Measurements from ENCODE around the gene XPA.

XPA gene

DNA sequence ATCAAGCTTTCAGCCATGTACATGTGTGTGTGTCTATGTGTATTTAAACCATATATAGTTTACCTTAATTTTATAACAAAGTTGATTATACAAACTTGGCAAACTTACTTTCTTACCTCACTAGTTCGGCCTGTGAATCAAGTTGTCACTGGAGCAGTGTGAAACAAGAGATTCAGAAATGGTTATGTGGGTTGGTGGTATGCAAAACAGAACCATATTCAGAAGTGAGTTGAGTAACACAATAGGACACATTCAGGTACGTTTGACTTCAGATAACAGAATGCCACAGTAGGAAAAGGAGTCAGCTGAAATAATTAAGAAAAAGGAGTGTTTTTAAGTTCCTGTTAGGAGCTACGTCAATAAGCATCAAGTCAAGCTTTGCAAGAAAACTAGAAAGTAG is 21.5 kb downstream of the XPA start:
- Histone ChIP-seq H3K18ac (ENCODE audit: low read length) (no peak overlapping the region), H3K79me1 (ENCODE audit: low read depth, low read length) (no peaks in the 10 kb centered on the region), H2AK5ac (ENCODE audit: low read depth, low read length) (no peak overlapping the region), H3K4ac (ENCODE audit: low read length) (no peak overlapping the region), H3K9me3 (replicated peaks in 1 of 2; ENCODE audit: control insufficient read depth in 2 of 2, insufficient read depth in 1 of 2, low read depth in 1 of 2, low read length in 2 of 2) (no peaks in the 10 kb centered on the region), H2BK5ac (ENCODE audit: low read length) (no peak overlapping the region), H3K14ac (ENCODE audit: low read length) (no peak overlapping the region), H3K4me3 (ENCODE audit: low read length in 2 of 2) (no peak overlapping the region), H3K4me2 (ENCODE audit: insufficient read depth, low read length, poor library complexity, severe bottlenecking) (no peak overlapping the region), H3K4me1 (ENCODE audit: control insufficient read depth in 2 of 2, insufficient read depth in 1 of 2, low read depth in 1 of 2, low read length in 2 of 2) (no peaks in the 10 kb centered on the region), H3K23ac (ENCODE audit: low read depth, low read length, poor library complexity) (no peak overlapping the region), H3K27ac (replicated peaks; ENCODE audit: low read length) (no peak overlapping the region), H3K36me3 (replicated peaks in 1 of 2; ENCODE audit: control insufficient read depth in 2 of 2, insufficient read depth in 2 of 2, low read length in 2 of 2) (peaks cover 19 to 96% of the 10 kb centered on the region in 2 donors), H4K91ac (ENCODE audit: low read depth, low read length, poor library complexity) (no peak overlapping the region), H3K9ac (ENCODE audit: low read depth, low read length, poor library complexity) (no peak overlapping the region), H4K8ac (ENCODE audit: low read depth, low read length) (no peak overlapping the region), H2AFZ (ENCODE audit: low read length) (no peak overlapping the region), H2BK15ac (ENCODE audit: low read length) (no peak overlapping the region), H2BK120ac (ENCODE audit: low read depth, low read length) (no peak overlapping the region), H2BK12ac (ENCODE audit: low read length) (no peak overlapping the region), H3K27me3 (ENCODE audit: control insufficient read depth in 3 of 3, insufficient read depth in 3 of 3, low read depth in 1 of 3, low read length in 3 of 3) (no peaks in the 10 kb centered on the region)
- WGBS, 2 donors (ENCODE audit: extremely low coverage in 2 of 2, insufficient read length in 2 of 2, insufficient replicate concordance in 1 of 2) = no CpG with 5 or more reads among the region's 3 CpGs
- DNase-seq (ENCODE audit: low spot score) = no peak

DNA sequence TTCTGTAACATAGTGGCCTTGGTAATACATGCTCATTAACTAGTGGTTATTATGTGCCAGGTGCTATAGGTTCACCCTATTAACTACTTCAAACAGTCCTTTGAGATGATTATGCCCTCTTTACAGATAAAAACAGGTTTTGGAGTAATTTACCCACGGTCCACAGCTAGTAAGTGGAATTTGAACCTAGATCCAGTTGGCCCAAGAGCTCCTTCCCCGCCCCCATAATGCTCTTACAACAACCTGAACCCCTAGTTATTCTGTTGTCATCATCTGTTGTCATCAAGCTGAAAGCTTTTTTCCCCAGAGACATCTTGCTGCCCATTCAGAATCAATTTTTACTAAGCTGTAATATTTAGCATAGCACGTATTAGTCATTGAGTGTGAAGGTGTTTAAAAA is 23.2 kb downstream of the XPA start:
- no peak overlapping the region for H2BK120ac ChIP-seq (ENCODE audit: low read depth, low read length)
- H2AK5ac ChIP-seq (ENCODE audit: low read depth, low read length) = no peak overlapping the region
- H3K9me3 ChIP-seq (replicated peaks in 1 of 2; ENCODE audit: control insufficient read depth in 2 of 2, insufficient read depth in 1 of 2, low read depth in 1 of 2, low read length in 2 of 2) = no peaks in the 10 kb centered on the region
- no peak overlapping the region for H3K23ac ChIP-seq (ENCODE audit: low read depth, low read length, poor library complexity)
- H3K14ac ChIP-seq (ENCODE audit: low read length) = no peak overlapping the region
- H3K18ac ChIP-seq (ENCODE audit: low read length) = no peak overlapping the region
- H2BK5ac ChIP-seq (ENCODE audit: low read length) = no peak overlapping the region
- H3K4me3 ChIP-seq (ENCODE audit: low read length in 2 of 2) = no peak overlapping the region
- no peaks in the 10 kb centered on the region for H3K4me1 ChIP-seq (ENCODE audit: control insufficient read depth in 2 of 2, insufficient read depth in 1 of 2, low read depth in 1 of 2, low read length in 2 of 2)
- DNase-seq (ENCODE audit: low spot score) = no peak
- WGBS, 2 donors (ENCODE audit: extremely low coverage in 2 of 2, insufficient read length in 2 of 2, insufficient replicate concordance in 1 of 2) = no CpG with 5 or more reads among the region's 3 CpGs
- H3K27ac ChIP-seq (replicated peaks; ENCODE audit: low read length) = no peak overlapping the region
- no peak overlapping the region for H2BK15ac ChIP-seq (ENCODE audit: low read length)
- H3K4ac ChIP-seq (ENCODE audit: low read length) = no peak overlapping the region
- no peak overlapping the region for H3K4me2 ChIP-seq (ENCODE audit: insufficient read depth, low read length, poor library complexity, severe bottlenecking)
- H2AFZ ChIP-seq (ENCODE audit: low read length) = no peak overlapping the region
- H3K27me3 ChIP-seq (ENCODE audit: control insufficient read depth in 3 of 3, insufficient read depth in 3 of 3, low read depth in 1 of 3, low read length in 3 of 3) = no peaks in the 10 kb centered on the region
- no peak overlapping the region for H3K9ac ChIP-seq (ENCODE audit: low read depth, low read length, poor library complexity)
- H3K79me1 ChIP-seq (ENCODE audit: low read depth, low read length) = no peaks in the 10 kb centered on the region
- no peak overlapping the region for H2BK12ac ChIP-seq (ENCODE audit: low read length)
- H4K91ac ChIP-seq (ENCODE audit: low read depth, low read length, poor library complexity) = no peak overlapping the region
- peaks cover 21 to 98% of the 10 kb centered on the region in 2 donors for H3K36me3 ChIP-seq (replicated peaks in 1 of 2; ENCODE audit: control insufficient read depth in 2 of 2, insufficient read depth in 2 of 2, low read length in 2 of 2)
- H4K8ac ChIP-seq (ENCODE audit: low read depth, low read length) = no peak overlapping the region

DNA sequence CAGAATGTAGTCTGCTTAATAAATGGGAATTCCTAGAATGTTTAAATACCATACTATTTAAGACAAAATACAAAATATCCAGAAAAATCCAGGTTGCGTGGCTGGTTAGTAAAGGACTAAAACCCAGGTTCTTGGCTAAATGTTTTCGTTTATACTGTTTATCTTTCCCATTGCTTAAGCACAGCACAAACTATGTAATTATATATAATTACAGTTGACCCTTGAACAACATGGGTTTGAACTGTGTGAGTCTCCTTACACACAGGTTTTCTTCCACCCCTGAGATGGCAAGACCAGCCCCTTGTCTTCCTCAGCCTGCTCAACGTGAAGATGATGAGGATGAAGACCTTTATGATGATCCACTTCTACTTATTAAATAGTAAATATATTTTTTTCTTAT is 24.7 kb downstream of the XPA start:
- no peaks in the 10 kb centered on the region for H3K4me1 ChIP-seq (ENCODE audit: control insufficient read depth in 2 of 2, insufficient read depth in 1 of 2, low read depth in 1 of 2, low read length in 2 of 2)
- H3K4ac ChIP-seq (ENCODE audit: low read length) = no peak overlapping the region
- no peaks in the 10 kb centered on the region for H3K27me3 ChIP-seq (ENCODE audit: control insufficient read depth in 3 of 3, insufficient read depth in 3 of 3, low read depth in 1 of 3, low read length in 3 of 3)
- H4K8ac ChIP-seq (ENCODE audit: low read depth, low read length) = no peak overlapping the region
- H2AK5ac ChIP-seq (ENCODE audit: low read depth, low read length) = no peak overlapping the region
- H3K9me3 ChIP-seq (replicated peaks in 1 of 2; ENCODE audit: control insufficient read depth in 2 of 2, insufficient read depth in 1 of 2, low read depth in 1 of 2, low read length in 2 of 2) = no peaks in the 10 kb centered on the region
- no peaks in the 10 kb centered on the region for H3K79me1 ChIP-seq (ENCODE audit: low read depth, low read length)
- H3K14ac ChIP-seq (ENCODE audit: low read length) = no peak overlapping the region
- H2BK15ac ChIP-seq (ENCODE audit: low read length) = no peak overlapping the region
- no peak overlapping the region for H3K4me3 ChIP-seq (ENCODE audit: low read length in 2 of 2)
- no peak overlapping the region for H2BK12ac ChIP-seq (ENCODE audit: low read length)
- H4K91ac ChIP-seq (ENCODE audit: low read depth, low read length, poor library complexity) = no peak overlapping the region
- H3K27ac ChIP-seq (replicated peaks; ENCODE audit: low read length) = no peak overlapping the region
- no peak overlapping the region for H3K4me2 ChIP-seq (ENCODE audit: insufficient read depth, low read length, poor library complexity, severe bottlenecking)
- H2BK5ac ChIP-seq (ENCODE audit: low read length) = no peak overlapping the region
- H3K18ac ChIP-seq (ENCODE audit: low read length) = no peak overlapping the region
- H3K23ac ChIP-seq (ENCODE audit: low read depth, low read length, poor library complexity) = no peak overlapping the region
- H2AFZ ChIP-seq (ENCODE audit: low read length) = no peak overlapping the region
- H2BK120ac ChIP-seq (ENCODE audit: low read depth, low read length) = no peak overlapping the region
- no CpG with 5 or more reads among the region's 3 CpGs for WGBS, 2 donors (ENCODE audit: extremely low coverage in 2 of 2, insufficient read length in 2 of 2, insufficient replicate concordance in 1 of 2)
- H3K9ac ChIP-seq (ENCODE audit: low read depth, low read length, poor library complexity) = no peak overlapping the region
- no peak for DNase-seq (ENCODE audit: low spot score)
- H3K36me3 ChIP-seq (replicated peaks in 1 of 2; ENCODE audit: control insufficient read depth in 2 of 2, insufficient read depth in 2 of 2, low read length in 2 of 2) = peaks cover 30 to 99% of the 10 kb centered on the region in 2 donors

DNA sequence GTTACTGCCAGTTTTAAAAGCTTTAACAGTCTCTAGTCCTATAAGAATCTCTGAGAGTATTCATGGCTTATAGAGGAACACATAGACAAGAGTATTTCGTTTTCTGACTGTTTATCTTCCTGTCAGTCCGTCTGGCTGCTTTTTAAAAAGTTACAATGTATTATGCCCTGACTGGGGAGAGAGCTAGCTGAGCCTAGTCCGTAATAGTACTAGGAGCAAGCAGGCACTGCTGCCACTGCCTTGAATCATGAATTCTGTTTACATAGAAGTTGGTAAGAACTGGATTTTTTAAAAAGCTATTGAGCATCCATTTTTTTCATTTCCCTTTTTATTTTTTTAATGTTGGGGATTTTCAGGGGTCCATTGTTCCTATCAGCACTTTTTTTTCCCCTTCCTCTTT is 26.6 kb downstream of the XPA start:
- no peaks in the 10 kb centered on the region for H3K9me3 ChIP-seq (replicated peaks in 1 of 2; ENCODE audit: control insufficient read depth in 2 of 2, insufficient read depth in 1 of 2, low read depth in 1 of 2, low read length in 2 of 2)
- no peak overlapping the region for H3K4me2 ChIP-seq (ENCODE audit: insufficient read depth, low read length, poor library complexity, severe bottlenecking)
- H3K9ac ChIP-seq (ENCODE audit: low read depth, low read length, poor library complexity) = no peak overlapping the region
- H2BK12ac ChIP-seq (ENCODE audit: low read length) = no peak overlapping the region
- no peak overlapping the region for H3K4ac ChIP-seq (ENCODE audit: low read length)
- no peak overlapping the region for H3K23ac ChIP-seq (ENCODE audit: low read depth, low read length, poor library complexity)
- H3K27me3 ChIP-seq (ENCODE audit: control insufficient read depth in 3 of 3, insufficient read depth in 3 of 3, low read depth in 1 of 3, low read length in 3 of 3) = no peaks in the 10 kb centered on the region
- H3K14ac ChIP-seq (ENCODE audit: low read length) = no peak overlapping the region
- H3K18ac ChIP-seq (ENCODE audit: low read length) = no peak overlapping the region
- no peak overlapping the region for H4K8ac ChIP-seq (ENCODE audit: low read depth, low read length)
- no peaks in the 10 kb centered on the region for H3K4me1 ChIP-seq (ENCODE audit: control insufficient read depth in 2 of 2, insufficient read depth in 1 of 2, low read depth in 1 of 2, low read length in 2 of 2)
- no peaks in the 10 kb centered on the region for H3K79me1 ChIP-seq (ENCODE audit: low read depth, low read length)
- H4K91ac ChIP-seq (ENCODE audit: low read depth, low read length, poor library complexity) = no peak overlapping the region
- no peak overlapping the region for H3K27ac ChIP-seq (replicated peaks; ENCODE audit: low read length)
- H3K36me3 ChIP-seq (replicated peaks in 1 of 2; ENCODE audit: control insufficient read depth in 2 of 2, insufficient read depth in 2 of 2, low read length in 2 of 2) = peaks cover 33 to 100% of the 10 kb centered on the region in 2 donors
- WGBS, 2 donors (ENCODE audit: extremely low coverage in 2 of 2, insufficient read length in 2 of 2, insufficient replicate concordance in 1 of 2) = no CpG with 5 or more reads among the region's 3 CpGs
- H2BK120ac ChIP-seq (ENCODE audit: low read depth, low read length) = no peak overlapping the region
- no peak overlapping the region for H2AK5ac ChIP-seq (ENCODE audit: low read depth, low read length)
- DNase-seq (ENCODE audit: low spot score) = no peak
- no peak overlapping the region for H2BK5ac ChIP-seq (ENCODE audit: low read length)
- no peak overlapping the region for H3K4me3 ChIP-seq (ENCODE audit: low read length in 2 of 2)
- no peak overlapping the region for H2BK15ac ChIP-seq (ENCODE audit: low read length)
- H2AFZ ChIP-seq (ENCODE audit: low read length) = no peak overlapping the region
